Choroid plexus epithelial cell (primary cell): ENCODE data around the gene COL5A1.
A peak's percentile ranks its signal among the peaks of the same experiment; 100 is the strongest.

Source experiments
- DNase-seq: peaks from one replicate; pipeline ENCODE4 v3.0.0-alpha.2; 2010; ENCODE audit warnings: low read depth
- H3K4me3 ChIP-seq: 2 replicates; pipeline ENCODE4 v1.5.1; 2011; ENCODE audit warnings: low read depth, mild to moderate bottlenecking, control low read depth, low read length, moderate library complexity
- TF ChIP-seq, protein P1 (sequence below): conservative IDR thresholded peaks from 2 replicates; pipeline ENCODE4 v1.5.1; 2011; ENCODE audit warnings: low read depth, mild to moderate bottlenecking, control low read depth, inconsistent platforms, low read length, moderate library complexity

COL5A1 gene

DNA sequence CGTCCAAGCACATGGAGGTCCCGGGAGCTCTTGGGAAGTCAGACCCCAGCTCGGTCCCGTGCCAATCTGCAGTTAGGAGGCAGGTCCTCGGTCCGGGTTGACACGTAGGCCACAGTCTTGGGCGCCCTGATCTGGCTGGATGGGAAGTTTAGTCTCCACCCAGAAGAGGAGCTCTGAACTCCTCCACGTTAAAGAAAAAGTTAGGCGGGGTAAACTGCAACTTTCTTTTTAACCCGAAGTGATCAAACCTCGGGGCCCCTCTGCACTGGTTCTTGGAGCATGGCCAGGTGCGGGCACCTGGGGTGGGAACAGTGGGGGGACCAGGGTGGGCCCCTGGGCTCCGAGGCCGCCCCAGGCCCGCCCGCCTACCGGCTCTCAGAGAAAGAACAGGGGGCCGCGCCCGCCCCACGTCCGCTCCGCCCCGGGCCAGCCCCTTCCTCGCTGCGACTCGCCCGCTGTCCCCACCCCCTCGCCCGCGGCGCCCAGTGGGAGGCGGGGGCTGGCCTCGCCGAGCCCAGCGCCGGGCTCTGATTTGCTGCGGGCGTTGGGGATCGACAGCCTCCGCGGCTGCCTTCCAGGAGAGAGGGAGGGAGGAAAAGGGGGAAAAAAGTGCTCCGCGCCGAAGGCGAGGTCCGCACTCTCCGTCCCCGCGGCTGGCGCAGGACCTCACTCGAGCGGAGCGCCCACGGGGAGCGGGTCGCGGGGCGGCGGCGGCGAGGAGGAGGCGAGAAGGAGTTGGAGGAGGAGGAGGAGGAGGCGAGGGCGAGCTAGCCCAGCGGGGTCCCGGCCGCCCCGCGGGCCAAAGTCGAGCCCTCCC lies at the start of gene COL5A1:
Gene COL5A1 (plus strand): TSS at position 631 of the 817 bp plus-strand sequence. CDS start 385 bp downstream, outside the sequence.
- H3K4me3 ChIP-seq = peak within 1 kb of the TSS; percentile 85
- DNase-seq = peak; percentile 94
- TF ChIP-seq, protein P1, sequence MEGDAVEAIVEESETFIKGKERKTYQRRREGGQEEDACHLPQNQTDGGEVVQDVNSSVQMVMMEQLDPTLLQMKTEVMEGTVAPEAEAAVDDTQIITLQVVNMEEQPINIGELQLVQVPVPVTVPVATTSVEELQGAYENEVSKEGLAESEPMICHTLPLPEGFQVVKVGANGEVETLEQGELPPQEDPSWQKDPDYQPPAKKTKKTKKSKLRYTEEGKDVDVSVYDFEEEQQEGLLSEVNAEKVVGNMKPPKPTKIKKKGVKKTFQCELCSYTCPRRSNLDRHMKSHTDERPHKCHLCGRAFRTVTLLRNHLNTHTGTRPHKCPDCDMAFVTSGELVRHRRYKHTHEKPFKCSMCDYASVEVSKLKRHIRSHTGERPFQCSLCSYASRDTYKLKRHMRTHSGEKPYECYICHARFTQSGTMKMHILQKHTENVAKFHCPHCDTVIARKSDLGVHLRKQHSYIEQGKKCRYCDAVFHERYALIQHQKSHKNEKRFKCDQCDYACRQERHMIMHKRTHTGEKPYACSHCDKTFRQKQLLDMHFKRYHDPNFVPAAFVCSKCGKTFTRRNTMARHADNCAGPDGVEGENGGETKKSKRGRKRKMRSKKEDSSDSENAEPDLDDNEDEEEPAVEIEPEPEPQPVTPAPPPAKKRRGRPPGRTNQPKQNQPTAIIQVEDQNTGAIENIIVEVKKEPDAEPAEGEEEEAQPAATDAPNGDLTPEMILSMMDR = peak; percentile 12

DNA sequence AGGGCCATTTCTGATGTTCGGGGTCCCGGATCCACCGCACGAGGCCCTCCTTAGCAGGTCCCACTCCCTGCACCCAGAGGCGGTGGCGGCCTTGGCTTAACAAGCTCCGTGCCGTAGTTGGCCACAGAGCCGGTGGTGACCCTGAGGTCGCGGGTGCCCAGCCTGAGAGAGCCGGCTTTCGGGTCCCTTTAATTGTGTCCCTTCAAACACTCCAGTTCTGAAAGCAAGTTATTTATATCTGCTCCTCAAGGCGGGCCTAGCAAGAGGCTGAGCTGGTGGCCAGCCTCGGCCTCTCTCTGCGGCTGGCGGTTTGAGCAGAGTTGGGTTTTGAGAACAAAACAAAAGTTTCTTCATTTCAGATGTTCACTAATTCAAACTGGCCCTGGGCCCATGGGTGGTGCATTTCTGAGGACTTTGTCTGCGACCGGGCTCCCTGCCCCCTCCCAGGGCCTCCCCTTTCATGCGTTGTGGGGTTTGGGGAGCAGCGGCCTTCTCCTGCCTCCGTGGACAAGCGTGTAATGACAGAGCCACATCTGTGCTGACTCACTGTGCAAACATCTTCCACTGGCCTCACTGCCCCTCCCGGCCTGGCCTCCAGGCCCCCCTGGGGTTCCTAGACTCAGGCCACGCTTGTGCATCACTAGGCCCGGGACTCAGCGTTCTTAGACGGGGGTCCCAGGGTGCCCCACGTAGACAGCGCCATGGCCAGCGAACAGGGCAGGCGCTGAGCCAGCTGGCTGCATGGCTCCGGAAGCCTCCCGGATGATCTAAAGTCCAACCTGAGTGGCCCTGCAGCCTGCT lies 49.4 kb upstream of the COL5A1 start:
- TF ChIP-seq, protein P1 = no peak
- DNase-seq = peak; percentile 94
- peak overlapping the region; percentile 11 for H3K4me3 ChIP-seq

DNA sequence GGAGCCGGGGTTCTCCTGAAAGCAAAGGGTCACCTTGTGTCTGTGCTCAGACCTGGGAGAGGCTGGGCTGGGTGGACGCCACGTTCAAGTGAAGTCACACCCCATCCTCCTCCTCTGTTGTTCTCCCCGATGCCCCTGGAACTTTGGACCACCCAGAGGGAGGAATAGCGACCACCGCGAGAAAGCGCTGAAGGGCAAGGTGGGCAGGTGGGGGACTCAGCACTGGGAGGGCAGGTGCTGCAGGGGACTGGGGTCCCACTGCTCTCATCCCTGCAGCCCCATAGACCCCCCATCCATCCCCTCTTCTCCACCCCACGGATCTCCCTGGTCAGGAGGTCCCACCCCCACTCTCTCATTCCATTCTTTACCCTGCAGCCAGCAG lies 48.8 kb upstream of the COL5A1 start:
- TF ChIP-seq, protein P1 = no peak
- DNase-seq = no peak
- no peak overlapping the region for H3K4me3 ChIP-seq

DNA sequence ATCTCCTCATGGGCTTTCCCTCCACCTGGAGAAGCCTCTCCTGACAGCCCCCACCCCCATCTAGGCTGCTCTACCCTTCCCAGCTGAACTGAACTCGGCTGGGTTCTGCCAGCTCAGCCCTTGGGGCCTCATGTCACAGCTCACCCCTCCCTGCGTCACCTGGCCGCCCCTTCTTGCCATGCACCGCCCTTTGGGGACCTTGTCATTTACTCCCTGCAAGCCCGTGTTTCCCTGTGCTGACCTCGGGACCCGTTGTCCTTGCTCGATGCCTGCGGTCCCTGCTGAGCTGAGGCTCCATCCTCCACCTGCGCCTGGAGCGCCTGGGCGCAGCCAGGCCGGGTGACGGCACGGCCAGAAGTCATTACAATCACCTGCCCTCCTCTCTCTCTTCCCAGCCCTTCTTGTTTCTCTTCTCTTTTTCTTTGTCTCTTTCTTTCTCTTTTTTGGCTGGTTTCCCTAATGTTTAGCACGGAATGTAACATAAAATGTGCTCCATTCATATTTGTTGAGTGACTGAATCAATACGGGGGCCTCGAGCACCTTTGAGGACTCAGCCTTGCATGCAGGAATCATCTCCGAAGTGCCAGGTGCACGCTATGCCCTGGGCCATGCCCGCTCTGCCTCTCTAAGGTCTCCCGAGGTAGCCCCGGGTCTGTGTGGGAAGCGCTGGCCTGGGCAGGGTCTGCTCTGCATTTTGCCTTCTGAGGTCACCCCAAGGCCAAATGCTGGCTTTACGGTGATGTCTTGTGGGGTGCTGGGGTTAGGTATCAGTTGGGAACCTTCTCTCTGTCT lies 48.1 kb upstream of the COL5A1 start:
- DNase-seq = no peak
- TF ChIP-seq, protein P1 = no peak
- no peak overlapping the region for H3K4me3 ChIP-seq

DNA sequence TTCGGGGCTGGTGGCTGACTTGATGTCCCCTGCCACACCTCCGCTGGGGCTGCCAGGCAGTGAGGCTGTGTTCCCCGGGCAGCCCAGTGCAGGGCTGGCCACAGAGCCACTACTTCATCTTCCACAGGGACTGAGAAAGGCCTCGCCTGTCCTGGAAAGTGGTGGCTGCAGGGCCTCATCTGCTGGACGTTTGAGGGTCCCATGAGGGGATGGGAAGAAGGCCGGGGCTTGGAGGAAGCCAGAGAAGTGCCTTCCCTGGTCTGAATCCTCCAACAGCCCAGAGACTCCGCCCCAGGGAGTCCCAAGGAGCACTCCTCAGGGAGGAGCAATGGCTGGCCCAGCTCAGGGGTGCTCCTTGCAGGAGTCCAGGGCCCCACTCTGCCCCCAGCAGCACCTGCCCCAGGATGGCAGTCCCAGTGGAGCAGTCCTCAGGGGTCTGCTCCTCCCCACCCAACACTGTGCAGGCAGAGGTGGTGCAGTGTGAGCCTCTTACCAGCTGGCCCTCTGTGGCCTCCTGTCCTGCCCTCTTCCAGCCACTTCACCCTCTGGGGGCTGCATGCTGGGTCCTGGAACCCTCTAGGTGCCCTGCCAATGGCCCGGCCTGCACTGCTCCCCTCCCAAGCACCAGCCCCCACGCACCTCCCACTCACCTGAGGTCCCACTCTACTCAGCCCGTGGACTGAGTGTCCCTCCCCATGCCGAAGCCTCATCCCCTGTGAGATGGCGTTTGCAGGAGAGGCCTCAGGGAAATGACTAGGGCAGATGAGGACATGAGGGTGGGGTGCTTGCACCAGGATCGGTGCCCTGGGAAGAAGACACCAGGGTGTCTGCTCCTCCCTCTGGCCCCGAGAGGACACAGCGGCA lies 47.3 kb upstream of the COL5A1 start:
- TF ChIP-seq, protein P1 = no peak
- H3K4me3 ChIP-seq = no peak overlapping the region
- no peak for DNase-seq

DNA sequence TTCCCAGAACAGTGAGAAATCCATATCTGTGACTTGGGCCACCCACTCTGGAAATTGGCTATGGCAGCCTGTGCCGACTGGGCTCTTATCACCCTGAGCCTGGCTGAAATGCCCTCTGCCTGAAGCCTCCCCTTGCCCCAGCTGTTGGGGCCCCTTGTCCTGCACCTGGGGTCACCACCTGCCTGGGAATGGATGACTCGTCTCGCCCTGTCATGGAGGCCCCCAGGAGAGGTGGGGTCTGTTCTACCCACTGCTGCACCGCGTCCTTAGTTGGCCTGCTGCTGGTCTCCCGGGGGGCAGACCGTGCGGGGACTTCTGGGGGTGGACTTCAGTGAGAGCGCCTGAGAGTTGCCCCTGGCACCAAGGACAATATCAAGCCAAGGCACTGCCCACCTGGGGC lies 46.6 kb upstream of the COL5A1 start:
- TF ChIP-seq, protein P1 = no peak
- no peak for DNase-seq
- no peak overlapping the region for H3K4me3 ChIP-seq
